ENCODE results near the gene USHBP1.

Gene USHBP1

DNA sequence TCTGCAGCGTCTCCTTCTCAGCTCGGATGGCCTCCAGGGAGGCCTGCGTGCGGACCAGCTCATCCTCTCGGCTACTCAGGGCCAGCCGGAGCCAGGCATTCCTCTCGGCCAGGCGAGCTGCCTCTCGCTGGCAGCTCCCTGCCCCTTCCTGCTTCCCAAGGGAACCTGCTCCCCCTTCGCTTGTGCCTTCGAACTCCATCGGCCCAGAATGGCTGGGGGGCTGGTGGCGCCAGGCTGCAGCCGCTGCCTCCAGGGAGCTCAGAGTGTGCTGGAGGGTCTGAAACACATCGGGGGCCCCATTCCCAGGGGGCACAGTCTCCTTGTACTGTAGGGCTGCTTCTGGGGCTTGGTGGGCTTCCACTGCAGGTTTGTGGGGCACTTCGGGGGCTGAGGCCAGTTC lies 2.0 kb downstream of the USHBP1 start:
- Histone ChIP-seq H3K9ac (ENCODE audit: low read depth, low read length) (no peak overlapping the region), H3K9me3 (ENCODE audit: control insufficient read depth, insufficient read depth, low read length) (peaks cover 11% of the 10 kb centered on the region), H3K4me1 (ENCODE audit: insufficient read depth, low read length) (peaks cover 9% of the 10 kb centered on the region), H3K36me3 (ENCODE audit: insufficient read depth, low read length) (peaks cover 3% of the 10 kb centered on the region; the same call in 1 of the 2 replicates)

- Histone ChIP-seq H3K4me1 (ENCODE audit: insufficient read depth, low read length) (peaks cover 9% of the 10 kb centered on the region), H3K9ac (ENCODE audit: low read depth, low read length) (0 out of 2 replicates have a peak overlapping the region, but pooled peaks have one; percentile 7), H3K9me3 (ENCODE audit: control insufficient read depth, insufficient read depth, low read length) (peaks cover 11% of the 10 kb centered on the region), H3K36me3 (ENCODE audit: insufficient read depth, low read length) (peaks cover 3% of the 10 kb centered on the region; the same call in 1 of the 2 replicates)
Measured at GRCh38 chr19:17260842-17261325, 3.7 kb downstream of the USHBP1 start.

DNA sequence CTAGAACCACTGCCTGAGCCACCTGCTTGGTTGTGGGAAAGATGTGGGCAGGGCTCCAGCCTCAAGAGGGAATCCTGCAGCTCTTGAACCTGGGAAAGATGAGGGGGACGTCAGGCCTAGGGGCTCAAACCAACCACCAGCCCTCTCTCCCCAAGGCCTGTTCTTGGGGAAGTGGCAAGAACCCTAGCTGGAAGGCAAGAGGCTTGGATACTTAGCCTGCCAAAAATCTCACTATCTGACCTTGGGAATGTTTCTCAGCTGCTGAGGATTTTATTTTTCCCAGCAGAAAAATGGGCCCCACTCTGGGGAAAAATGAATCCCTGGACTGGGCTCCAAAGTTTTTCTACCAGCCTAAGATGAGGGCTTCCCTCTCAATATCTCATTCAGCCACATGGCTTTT lies 4.6 kb downstream of the USHBP1 start:
- Histone ChIP-seq H3K36me3 (ENCODE audit: insufficient read depth, low read length) (peaks cover 3% of the 10 kb centered on the region; the same call in 1 of the 2 replicates), H3K9ac (ENCODE audit: low read depth, low read length) (no peak overlapping the region), H3K9me3 (ENCODE audit: control insufficient read depth, insufficient read depth, low read length) (peaks cover 11% of the 10 kb centered on the region), H3K4me1 (ENCODE audit: insufficient read depth, low read length) (peaks cover 6% of the 10 kb centered on the region)

DNA sequence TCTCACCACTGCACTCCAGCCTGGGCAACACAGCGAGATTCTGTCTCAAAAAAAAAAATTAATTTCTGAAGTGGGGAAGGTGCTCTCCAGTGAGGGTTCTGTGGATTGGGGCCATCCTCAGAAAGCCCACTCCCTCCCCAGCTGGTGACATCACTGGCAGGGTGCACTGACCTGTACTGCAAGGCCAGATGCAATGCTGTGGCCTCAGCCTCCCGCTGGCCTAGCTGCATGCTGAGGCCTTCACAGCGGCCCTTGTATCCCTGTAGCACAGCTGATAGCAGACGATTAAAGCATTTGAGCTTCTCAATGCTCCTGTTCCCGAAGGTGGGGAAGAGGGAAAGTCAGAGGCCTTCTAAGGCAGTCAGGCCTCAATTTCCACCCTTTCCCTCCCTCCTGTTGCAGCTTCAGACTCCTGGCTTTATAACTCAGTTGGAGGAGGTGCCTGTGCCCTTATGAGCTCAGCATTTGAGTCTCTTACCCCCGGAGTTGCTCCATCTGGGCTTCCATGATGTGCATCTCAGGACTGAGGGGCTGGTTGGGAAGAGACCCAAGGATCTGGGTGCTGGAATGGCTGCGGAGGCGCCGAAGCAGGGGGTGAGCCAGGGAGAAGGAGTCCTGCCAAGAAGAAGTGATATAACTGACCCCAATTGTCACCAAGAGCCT lies 5.3 kb downstream of the USHBP1 start:
- Histone ChIP-seq H3K4me1 (ENCODE audit: insufficient read depth, low read length) (0 out of 2 replicates have a peak, but pooled peaks cover 1% of the 10 kb centered on the region), H3K36me3 (ENCODE audit: insufficient read depth, low read length) (peaks cover 3% of the 10 kb centered on the region; the same call in 1 of the 2 replicates), H3K9me3 (ENCODE audit: control insufficient read depth, insufficient read depth, low read length) (peaks cover 11% of the 10 kb centered on the region), H3K9ac (ENCODE audit: low read depth, low read length) (no peak overlapping the region)

- Histone ChIP-seq H3K36me3 (ENCODE audit: insufficient read depth, low read length) (peaks cover 3% of the 10 kb centered on the region; the same call in 1 of the 2 replicates), H3K9ac (ENCODE audit: low read depth, low read length) (no peak overlapping the region), H3K9me3 (ENCODE audit: control insufficient read depth, insufficient read depth, low read length) (peaks cover 11% of the 10 kb centered on the region), H3K4me1 (ENCODE audit: insufficient read depth, low read length) (no peaks in the 10 kb centered on the region)
Measured at GRCh38 chr19:17256130-17256529, 8.4 kb downstream of the USHBP1 start.

DNA sequence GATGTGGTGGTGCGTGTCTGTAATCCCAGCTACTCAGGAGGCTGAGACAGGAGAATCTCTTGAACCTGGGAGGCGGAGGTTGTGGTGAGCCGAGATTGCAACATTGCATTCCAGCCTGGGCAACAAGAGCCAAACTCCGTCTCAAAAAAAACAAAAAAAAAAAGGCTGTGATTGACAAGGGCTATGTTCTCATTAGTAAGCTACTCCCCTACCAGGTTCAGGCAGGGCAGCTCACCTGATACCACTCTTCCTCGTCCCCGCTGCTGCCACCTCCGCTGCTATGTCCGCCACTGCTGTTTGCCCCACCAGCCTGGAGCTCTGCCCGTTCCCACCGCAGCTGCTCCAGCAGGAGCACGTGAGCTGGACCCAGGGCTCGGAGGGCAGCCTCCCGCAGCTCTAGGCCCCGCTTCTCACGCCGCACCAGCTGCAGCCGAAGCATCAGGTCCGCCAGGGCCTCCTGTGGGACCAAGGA lies 9.4 kb downstream of the USHBP1 start:
- Histone ChIP-seq H3K9ac (ENCODE audit: low read depth, low read length) (no peak overlapping the region), H3K36me3 (ENCODE audit: insufficient read depth, low read length) (peaks cover 3% of the 10 kb centered on the region; the same call in 1 of the 2 replicates), H3K9me3 (ENCODE audit: control insufficient read depth, insufficient read depth, low read length) (peaks cover 11% of the 10 kb centered on the region), H3K4me1 (ENCODE audit: insufficient read depth, low read length) (no peaks in the 10 kb centered on the region)

- Histone ChIP-seq H3K9ac (ENCODE audit: low read depth, low read length) (no peak overlapping the region), H3K4me1 (ENCODE audit: insufficient read depth, low read length) (0 out of 2 replicates have a peak, but pooled peaks cover under 1% of the 10 kb centered on the region)
Measured at GRCh38 chr19:17254636-17255035, 9.9 kb downstream of the USHBP1 start.

GRCh38 chr19:17249887-17250548 lies 14.5 kb downstream of the USHBP1 start:
- Histone ChIP-seq H3K36me3 (ENCODE audit: insufficient read depth, low read length) (peaks cover 3% of the 10 kb centered on the region; the same call in 1 of the 2 replicates), H3K9me3 (ENCODE audit: control insufficient read depth, insufficient read depth, low read length) (no peaks in the 10 kb centered on the region), H3K9ac (ENCODE audit: low read depth, low read length) (no peak overlapping the region), H3K4me1 (ENCODE audit: insufficient read depth, low read length) (peaks cover 30% of the 10 kb centered on the region; the same call in 1 of the 2 replicates)

More at GRCh38 chr19:17254636-17255035, 9.9 kb downstream of the USHBP1 start:
- H3K36me3 ChIP-seq (ENCODE audit: insufficient read depth, low read length), result peaks cover 6% of the 10 kb centered on the region; the same call in 1 of the 2 replicates
- H3K9me3 ChIP-seq (ENCODE audit: control insufficient read depth, insufficient read depth, low read length), result peaks cover 7% of the 10 kb centered on the region; the same call in 1 of the 2 replicates

DNA sequence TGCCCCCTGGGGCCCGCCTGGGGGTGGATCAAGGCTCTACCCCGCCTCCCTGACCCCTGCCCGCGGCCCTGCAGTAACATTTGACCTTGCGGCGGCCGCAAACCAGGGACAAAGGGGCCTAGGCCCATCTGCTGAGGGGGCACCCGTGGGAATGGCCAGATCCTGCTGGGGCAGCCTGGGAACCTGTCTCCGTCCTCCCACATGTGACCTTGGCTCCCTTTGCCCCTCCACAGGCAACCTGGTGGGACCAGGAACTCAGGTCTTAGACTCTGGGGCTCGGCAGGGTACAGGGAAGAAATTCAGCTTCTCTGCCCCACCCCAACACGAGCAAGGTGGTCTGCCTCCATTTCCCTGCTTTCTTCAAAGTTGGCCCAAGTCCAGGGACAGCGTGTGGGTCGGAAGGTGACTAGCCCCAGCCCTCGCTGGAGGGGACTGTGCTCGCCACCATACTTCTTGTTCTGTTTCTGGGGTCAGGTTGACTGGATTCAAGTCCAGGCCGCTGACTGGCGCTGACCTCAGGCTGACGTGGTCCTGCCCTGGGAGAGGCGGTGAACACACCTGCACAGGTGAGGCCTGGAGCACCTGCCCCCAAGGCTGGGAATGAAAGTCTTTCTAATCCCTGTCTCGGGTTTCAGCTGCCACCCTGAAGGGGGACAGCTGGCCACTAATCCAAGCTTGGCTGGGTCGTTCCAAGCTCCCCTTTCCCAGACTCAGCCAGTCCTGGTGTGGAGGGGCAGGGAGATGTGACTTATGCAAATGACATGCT lies 16.4 kb downstream of the USHBP1 start:
- Histone ChIP-seq H3K4me1 (ENCODE audit: insufficient read depth, low read length) (peaks cover 30% of the 10 kb centered on the region; the same call in 1 of the 2 replicates), H3K9me3 (ENCODE audit: control insufficient read depth, insufficient read depth, low read length) (no peaks in the 10 kb centered on the region), H3K9ac (ENCODE audit: low read depth, low read length) (peak overlapping the region; percentile 18), H3K36me3 (ENCODE audit: insufficient read depth, low read length) (peaks cover 3% of the 10 kb centered on the region; the same call in 1 of the 2 replicates)

- no peaks in the 10 kb centered on the region for H3K9me3 ChIP-seq (ENCODE audit: control insufficient read depth, insufficient read depth, low read length)
- H3K4me1 ChIP-seq (ENCODE audit: insufficient read depth, low read length), result peaks cover 33% of the 10 kb centered on the region; the same call in 1 of the 2 replicates
- H3K36me3 ChIP-seq (ENCODE audit: insufficient read depth, low read length), result peaks cover 3% of the 10 kb centered on the region; the same call in 1 of the 2 replicates
- H3K9ac ChIP-seq (ENCODE audit: low read depth, low read length), result peak overlapping the region; percentile 81
Measured at GRCh38 chr19:17246681-17247425, 17.7 kb downstream of the USHBP1 start.

DNA sequence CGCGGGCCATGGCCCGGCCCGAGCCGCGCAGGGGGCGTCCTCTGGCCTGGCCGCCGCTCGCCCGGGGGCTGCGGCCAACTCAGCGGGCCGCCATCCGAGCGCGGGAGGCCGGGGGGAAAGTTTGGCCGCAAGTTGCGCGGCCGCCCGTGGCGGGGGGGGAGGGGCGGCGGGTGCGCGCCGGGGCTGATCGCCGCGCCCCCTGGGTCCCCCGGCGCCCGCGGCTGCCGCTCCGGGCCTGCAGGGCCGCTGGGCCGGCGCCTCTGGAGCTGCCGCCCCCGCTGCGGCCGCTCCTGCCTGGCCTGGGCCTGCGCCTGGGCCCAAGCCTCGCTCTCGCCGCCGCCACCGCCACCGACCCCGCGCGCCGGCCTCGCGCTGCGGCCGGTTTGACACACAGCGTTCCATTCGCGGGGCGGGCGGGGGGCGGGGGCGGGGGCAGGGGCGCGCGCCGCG lies 19.0 kb downstream of the USHBP1 start, which contains the start of gene NR2F6:
TSS of gene NR2F6 (minus strand) at position 385 of the 450 bp plus-strand sequence. CDS start 699 bp downstream, outside the sequence.
- Histone ChIP-seq H3K9ac (ENCODE audit: low read depth, low read length) (peak within 1 kb of the TSS; percentile 90), H3K9me3 (ENCODE audit: control insufficient read depth, insufficient read depth, low read length) (no peaks in the 10 kb centered on the region), H3K4me1 (ENCODE audit: insufficient read depth, low read length) (peaks cover 33% of the 10 kb centered on the region; the same call in 1 of the 2 replicates), H3K36me3 (ENCODE audit: insufficient read depth, low read length) (peaks cover 3% of the 10 kb centered on the region)

GRCh38 chr19:17244618-17245534 lies 19.7 kb downstream of the USHBP1 start:
- H3K36me3 ChIP-seq (ENCODE audit: insufficient read depth, low read length), result peaks cover 1% of the 10 kb centered on the region
- peak overlapping the region; percentile 90 for H3K9ac ChIP-seq (ENCODE audit: low read depth, low read length)
- H3K4me1 ChIP-seq (ENCODE audit: insufficient read depth, low read length), result peaks cover 33% of the 10 kb centered on the region; the same call in 1 of the 2 replicates
- H3K9me3 ChIP-seq (ENCODE audit: control insufficient read depth, insufficient read depth, low read length), result no peaks in the 10 kb centered on the region
